HG03175 (cell line): ENCODE data around the gene TSGA10IP.
A peak's percentile ranks its signal among the peaks of the same experiment; 100 is the strongest.

ENCODE experiments used
- ATAC-seq: cut with Tn5 transposase; IDR thresholded peaks from one replicate; pipeline ENCODE4 v1.9.1; 2021; ENCODE audit warnings: mild to moderate bottlenecking, moderate library complexity; ENCODE audit not compliant: unreplicated experiment

The TSGA10IP gene

GRCh38 chr11:65973439-65974110 is 28.3 kb downstream of the TSGA10IP start:
- no peak for ATAC-seq

DNA sequence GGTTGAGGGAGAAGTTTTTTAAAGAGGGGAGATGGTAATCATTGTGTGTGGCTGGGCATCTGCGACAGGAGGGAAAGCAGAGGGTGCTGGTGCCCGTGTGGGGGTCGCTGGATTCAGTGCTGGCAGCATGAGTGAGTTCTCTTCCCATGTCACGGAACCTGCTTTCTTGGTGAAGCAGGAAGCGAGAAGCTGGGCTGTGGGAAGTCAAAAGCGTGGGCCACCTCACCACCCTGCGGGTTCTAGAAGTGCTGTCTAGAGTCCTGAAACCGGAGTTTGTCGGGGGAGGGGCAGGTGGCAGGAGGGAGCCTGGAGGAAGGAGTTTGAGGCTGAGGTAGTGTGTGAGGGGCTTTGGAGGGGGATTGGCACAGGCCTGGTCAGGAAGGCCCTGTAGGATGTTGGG is 30.5 kb downstream of the TSGA10IP start:
- ATAC-seq = no peak

DNA sequence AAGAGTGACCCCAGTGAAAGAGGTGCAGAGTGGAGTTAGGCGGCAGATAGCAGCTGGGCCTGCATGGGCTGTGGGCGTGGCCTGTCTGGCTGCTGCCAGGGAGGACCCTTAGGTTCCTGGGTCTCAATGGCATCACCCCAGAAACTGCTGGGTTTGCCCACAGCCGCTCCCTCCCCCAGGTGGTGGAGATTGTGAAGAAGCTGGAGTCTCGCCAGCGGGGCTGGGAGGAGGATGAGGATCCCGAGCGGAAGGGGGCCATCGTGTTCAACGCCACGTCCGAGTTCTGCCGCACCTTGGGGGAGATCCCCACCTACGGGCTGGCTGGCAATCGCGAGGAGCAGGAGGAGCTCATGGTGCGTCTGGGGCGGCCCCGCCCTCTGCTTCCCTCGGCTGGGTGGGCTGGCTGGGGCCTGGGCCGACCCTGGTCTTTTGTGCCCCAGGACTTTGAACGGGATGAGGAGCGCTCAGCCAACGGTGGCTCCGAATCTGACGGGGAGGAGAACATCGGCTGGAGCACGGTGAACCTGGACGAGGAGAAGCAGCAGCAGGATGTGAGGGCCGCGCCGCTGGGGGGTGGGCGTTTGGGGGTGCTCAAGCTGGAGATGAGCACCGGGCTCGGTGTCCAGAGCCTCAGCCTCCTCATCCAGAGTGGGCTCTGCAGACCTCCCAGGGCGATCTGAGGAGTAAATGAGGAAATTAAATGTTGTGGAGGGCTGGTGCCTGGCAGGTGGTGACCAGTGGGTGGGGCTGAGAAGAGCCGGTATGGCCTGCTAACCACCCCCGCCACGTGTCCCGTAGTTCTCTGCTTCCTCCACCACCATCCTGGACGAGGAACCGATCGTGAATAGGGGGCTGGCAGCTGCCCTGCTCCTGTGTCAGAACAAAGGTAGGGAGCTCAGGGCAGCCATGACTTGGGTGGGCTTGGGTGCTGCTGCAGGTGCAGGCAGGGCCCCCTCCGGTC is 31.2 kb downstream of the TSGA10IP start:
- no peak for ATAC-seq

DNA sequence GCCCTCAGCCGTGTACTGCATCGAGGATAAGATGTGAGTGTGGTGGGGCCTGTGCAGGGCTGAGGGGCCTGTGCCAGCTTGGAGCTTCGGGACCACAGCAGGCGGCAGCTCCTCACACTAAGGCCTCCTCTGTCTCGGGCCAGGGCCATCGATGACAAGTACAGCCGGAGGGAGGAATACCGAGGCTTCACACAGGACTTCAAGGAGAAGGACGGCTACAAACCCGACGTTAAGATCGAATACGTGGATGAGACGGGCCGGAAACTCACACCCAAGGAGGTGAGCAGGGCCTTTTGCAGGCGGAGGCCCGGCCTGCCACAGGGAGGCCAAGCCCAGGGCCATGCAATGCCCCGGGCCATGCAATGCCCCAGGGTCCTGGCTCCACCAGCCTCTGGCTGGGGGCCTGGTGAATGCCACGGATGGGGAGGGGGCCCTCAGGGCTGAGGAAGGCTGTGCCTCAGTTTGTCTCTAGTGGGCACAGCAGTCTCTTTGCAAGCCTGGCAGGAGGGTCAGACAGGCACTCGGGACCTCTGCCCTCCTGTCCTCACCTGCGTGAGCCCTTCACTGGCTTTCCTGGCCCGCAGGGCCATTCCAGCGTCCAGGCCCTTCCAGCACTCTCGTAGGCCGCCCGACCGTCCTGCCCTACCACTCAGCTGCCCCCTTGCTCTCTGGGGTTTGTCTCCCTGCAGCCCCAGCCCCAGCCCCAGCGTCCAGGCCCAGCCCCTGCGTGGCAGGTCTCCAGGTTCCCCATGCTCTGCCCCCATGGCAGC is 32.5 kb downstream of the TSGA10IP start:
- ATAC-seq = no peak

- no peak for ATAC-seq
Observed at GRCh38 chr11:65978391-65979238, 33.3 kb downstream of the TSGA10IP start.

GRCh38 chr11:65979261-65979759 is 34.0 kb downstream of the TSGA10IP start:
- no peak for ATAC-seq

DNA sequence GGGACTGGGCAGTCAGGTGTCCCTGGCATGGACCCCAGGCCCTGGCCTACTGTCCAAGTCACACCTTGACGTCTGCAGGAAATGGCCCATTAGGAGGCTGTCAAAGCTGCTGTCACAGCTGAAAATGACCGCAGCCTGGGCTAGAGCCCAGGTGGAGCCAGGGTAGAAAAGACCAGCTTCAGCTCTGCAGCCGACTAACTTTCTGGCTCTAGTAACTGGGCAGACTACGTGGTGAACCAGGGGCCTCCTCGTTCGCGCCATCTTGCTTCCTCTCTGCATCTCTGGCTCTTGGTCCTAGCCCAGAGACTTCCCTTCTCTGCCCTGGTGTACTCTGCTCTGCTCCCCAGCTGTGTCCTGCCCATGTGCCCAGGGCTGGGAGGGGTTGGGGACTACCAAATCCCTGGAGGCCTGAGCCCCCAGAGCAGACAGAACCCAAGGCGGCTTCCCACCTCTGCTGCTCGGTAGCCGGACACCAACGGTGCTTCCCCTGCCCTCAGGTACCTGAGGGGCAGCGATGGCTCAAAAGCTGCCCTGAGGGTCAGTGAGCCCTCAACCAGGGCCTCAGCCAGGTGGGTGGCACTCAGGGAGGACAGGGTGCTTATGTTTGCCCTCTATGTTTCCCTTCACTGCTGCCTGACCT is 35.9 kb downstream of the TSGA10IP start:
- ATAC-seq = no peak

- no peak for ATAC-seq
Observed at GRCh38 chr11:65981972-65982823, 36.9 kb downstream of the TSGA10IP start.

DNA sequence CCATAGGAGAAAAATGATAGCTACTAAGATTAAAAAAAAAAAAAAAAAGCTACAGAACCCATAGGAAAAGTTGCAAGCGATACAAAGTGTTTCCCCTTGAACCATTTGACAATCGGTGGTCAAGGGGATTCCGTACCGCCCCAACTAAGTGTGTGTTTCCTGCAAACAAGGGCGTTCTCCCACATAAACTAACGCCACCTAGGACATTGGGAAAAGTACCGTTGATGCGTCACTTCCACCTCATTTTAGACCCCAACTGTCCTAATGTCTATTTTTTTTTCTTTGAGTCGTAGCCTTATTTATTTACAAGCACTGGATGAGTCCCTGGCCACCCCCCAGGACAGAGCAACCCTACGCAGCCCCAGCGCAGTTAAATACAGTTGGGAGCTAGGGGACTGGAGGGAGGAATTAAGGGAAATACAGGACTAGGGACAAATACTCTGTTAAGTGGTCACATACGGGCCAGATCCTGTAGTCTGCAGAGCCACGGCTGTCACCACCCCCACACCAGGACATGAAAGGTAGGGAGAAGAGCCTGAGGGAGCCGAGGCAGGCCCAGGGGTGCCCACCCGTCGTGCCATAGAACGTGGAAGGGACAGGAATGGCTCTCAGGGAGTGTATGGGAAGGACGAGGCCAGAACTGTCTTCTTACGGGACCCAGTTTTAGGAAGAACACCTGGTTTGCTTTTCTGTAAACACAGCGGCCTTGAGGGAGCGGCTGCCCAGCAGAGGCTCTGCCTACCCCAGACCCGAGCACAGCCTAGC is 37.7 kb downstream of the TSGA10IP start:
- no peak for ATAC-seq

DNA sequence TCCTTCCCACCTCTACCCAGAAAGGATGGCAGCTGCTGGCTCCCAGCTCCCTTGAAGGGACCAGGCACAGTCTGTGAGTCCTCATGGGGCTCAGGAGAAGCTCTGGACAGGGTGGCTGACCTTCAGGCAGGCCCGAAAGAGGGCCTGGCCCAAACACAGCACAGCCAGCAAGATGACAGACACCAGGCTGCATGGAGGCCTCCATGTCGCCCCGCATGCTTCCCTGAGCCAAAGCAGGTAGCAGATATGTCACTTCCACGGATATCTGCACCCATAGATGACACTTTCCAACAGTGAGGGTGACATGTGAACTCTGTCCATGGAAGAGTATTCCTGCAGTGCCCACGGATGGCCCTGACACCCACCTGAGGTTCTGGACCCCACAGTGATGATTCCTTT is 38.3 kb downstream of the TSGA10IP start:
- no peak for ATAC-seq

DNA sequence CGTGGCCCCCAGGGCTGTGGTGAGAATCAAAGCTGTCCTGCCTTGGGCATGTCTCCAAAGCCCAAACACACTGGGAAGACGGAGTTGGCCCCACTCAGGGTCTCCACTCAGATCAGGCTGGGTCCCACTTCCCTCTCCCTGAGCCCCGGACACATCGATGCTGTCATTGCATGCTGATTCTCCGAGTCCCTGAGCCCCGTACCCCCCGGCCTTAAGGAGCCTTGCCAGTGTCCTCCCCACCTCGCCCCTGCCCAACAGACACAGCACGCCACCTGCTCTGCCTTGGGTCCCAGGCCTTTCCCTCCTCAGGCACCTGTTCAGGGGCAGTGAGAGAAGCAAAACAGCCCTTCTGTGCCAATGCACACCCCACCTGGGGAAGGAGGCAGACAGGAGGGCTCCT is 42.1 kb downstream of the TSGA10IP start:
- ATAC-seq = no peak

DNA sequence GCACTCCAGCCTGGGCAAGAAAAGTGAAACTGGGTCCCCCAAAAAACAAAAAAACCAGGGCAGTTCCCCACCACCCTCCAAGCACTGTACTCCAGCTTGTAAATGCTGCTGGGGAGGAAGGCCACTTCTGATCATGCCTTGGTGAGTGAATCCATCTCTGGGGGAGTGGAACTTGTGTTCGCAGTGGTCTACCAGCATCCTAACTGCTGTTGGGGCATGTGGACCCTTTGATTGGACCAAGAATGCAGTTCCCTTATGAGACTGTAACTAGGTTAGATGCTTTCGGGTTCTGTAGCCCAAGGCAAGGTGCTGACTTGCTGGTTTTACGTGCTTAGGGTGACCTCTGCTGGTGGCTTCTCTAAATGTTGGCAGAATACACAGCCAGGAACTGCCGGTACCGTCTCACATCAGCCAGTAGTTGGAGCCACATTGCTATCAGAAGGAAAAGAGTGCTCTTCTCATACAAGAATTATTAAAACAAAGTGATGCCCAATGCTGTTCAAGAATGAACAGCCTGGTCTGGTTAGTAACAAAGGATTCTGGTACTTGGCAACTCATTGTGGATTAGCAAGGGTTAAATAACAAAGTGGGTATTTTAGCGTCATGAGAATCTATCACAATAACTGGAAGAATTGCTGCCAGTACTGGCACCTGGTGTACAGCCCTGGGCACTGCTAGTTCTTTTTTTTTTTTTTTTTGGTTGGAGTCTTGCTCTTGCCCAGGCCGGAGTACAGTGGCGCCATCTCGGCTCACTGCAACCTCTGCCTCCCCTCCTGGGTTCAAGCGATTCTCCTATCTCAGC is 43.7 kb downstream of the TSGA10IP start:
- peak; percentile 85 for ATAC-seq

- ATAC-seq = no peak
Observed at GRCh38 chr11:65992056-65992455, 46.8 kb downstream of the TSGA10IP start.

DNA sequence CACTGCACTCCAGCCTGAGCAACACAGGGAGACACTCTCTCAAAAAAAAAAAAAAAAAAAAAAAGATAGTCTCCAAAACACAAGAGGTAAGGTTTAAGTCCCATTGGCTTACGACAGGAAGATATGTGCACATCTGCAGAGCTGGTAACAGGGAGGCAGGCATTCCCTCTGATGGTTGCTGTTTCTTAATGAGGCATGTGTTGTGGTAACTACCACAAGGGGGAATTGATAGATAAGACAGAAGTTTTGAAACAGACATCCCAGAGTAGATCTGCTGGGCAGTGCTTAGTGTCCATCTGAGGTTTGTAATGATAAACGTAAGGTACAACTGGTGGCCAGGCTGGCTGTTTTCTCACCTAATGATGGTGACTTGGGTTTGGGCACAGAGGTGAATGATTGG is 52.0 kb downstream of the TSGA10IP start:
- ATAC-seq = no peak

DNA sequence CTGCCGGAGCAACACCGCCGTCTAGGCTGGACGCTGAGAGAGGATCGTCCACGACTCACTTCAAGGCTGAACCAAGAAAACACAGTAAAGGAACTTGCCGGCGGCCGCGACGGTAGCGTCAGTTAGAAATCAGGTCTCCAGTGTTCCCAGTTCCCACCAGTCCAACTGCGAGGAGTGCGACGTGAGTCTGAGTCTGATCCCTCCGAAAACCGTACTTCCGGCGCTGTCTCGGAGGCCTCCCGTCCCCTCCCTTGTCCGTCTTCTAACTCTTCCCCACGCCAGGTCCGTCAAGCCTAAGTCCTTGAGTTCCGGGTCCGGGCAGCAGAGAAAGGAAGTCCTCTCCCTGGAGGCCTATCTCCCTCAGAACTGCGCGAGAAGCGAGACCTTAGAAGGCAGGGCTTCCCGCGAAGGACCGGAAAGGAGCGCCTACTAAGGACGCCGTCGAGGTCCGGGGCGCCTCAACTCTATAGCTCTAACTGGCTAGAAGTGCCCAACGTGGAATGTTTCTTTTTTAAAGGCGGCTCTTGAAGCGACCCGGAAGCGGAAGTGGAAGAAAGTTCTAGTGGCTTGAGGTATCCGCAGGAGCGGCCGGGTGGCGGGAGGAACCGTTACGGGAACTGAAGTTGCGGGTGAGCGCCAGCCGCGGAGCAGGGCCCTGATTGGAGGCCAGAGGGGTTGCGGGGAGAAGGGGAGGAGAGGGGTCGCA is 56.8 kb downstream of the TSGA10IP start, which contains the start of the genes BANF1 and EIF1AD:
Gene BANF1, plus strand, starts transcription at position 562 of the 706 bp plus-strand sequence. CDS start 748 bp downstream, outside the sequence.
Gene EIF1AD, minus strand, starts transcription at position 216 of the 706 bp plus-strand sequence. CDS start 1,768 bp downstream, outside the sequence.
- peak; percentile 76 for ATAC-seq

- ATAC-seq = peak; percentile 44
Observed at GRCh38 chr11:66002648-66003225, 57.5 kb downstream of the TSGA10IP start.
